ENCODE results near the gene TOPBP1. TPM values are rescaled to one million over a fixed set of nuclear protein-coding genes. Genes with fewer than 3 reads are reported as not detected.

The TOPBP1 gene
- total and polyA plus RNA-seq, 2 donors from 2014 or later = 4.8 to 15.2 TPM

DNA sequence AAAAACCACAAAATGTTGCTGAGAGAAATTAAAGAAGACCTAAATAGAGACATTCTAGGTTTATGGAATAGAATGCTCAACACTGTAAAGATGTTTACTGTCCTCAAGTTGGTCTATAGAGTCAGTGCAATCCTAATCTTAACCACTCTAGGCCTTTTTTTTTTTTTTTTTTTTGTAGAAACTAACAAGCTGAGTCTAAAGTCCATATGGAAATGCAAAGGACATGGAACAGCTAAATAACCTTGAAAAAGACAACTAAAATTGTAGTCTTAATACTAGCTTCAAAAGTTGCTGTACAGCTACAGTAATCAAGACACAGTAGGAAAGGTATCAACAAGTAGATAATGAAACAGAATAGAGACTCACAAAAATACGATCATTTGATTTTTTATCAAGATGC is 55.4 kb downstream of the TOPBP1 start:
- Histone ChIP-seq H3K27me3 (ENCODE audit: control insufficient read depth, insufficient read depth, low read length) (no peaks in the 10 kb centered on the region), H3K36me3 (ENCODE audit: control insufficient read depth in 2 of 3, insufficient read depth in 3 of 3, low read length in 3 of 3) (peaks cover 2 to 11% (median 8%) of the 10 kb centered on the region in 3 donors), H3K4me1 (ENCODE audit: control insufficient read depth in 2 of 3, insufficient read depth in 2 of 3, low read depth in 1 of 3, low read length in 3 of 3) (no peaks in the 10 kb centered on the region), H3K9me3 (ENCODE audit: control insufficient read depth in 2 of 3, insufficient read depth in 1 of 3, low read length in 3 of 3) (no peaks in the 10 kb centered on the region), H3K27ac (ENCODE audit: low read depth in 2 of 2, low read length in 2 of 2) (no peak overlapping the region), H3K4me3 (ENCODE audit: low read length in 3 of 3) (no peak overlapping the region), H3K9ac (ENCODE audit: low read length in 3 of 3) (no peak overlapping the region)
- intact Hi-C loops (cut with DNase I) = no loop called here
- TF ChIP-seq, protein P1, sequence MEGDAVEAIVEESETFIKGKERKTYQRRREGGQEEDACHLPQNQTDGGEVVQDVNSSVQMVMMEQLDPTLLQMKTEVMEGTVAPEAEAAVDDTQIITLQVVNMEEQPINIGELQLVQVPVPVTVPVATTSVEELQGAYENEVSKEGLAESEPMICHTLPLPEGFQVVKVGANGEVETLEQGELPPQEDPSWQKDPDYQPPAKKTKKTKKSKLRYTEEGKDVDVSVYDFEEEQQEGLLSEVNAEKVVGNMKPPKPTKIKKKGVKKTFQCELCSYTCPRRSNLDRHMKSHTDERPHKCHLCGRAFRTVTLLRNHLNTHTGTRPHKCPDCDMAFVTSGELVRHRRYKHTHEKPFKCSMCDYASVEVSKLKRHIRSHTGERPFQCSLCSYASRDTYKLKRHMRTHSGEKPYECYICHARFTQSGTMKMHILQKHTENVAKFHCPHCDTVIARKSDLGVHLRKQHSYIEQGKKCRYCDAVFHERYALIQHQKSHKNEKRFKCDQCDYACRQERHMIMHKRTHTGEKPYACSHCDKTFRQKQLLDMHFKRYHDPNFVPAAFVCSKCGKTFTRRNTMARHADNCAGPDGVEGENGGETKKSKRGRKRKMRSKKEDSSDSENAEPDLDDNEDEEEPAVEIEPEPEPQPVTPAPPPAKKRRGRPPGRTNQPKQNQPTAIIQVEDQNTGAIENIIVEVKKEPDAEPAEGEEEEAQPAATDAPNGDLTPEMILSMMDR (IDR thresholded peaks at IDR 0.05; ENCODE audit: borderline replicate concordance, extremely low read depth, insufficient read depth) = no peak
- FAIRE-seq (no peak), DNase-seq (no peak)

DNA sequence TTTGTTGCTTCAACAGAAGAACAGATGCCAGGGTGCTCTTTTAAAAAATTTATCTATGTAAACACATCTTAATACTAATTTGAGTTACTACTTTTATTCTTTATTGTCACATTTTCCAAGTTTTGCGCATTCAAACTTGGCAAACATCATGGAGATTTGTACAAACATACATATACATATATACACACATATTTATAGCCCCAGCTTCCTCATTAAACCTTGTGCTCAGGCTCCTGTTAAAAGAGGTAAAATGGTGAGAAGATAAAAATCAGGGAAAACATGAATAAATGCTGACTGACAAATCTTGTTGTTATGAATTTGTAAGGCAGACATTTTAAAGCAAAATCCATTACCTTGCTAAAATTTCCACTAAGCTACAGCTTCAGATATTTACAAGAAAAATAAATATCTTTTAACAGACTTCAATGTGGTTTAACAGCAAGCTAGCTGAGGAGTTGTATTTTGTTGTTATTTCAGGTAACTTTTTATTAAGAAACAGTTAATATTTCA is 61.1 kb downstream of the TOPBP1 start:
- no peak overlapping the region for H3K9ac ChIP-seq (ENCODE audit: low read length in 3 of 3)
- H3K27me3 ChIP-seq (ENCODE audit: control insufficient read depth, insufficient read depth, low read length) = no peaks in the 10 kb centered on the region
- H3K4me1 ChIP-seq (ENCODE audit: control insufficient read depth in 2 of 3, insufficient read depth in 2 of 3, low read depth in 1 of 3, low read length in 3 of 3) = no peaks in the 10 kb centered on the region
- no peak overlapping the region for H3K4me3 ChIP-seq (ENCODE audit: low read length in 3 of 3)
- FAIRE-seq = no peak
- H3K36me3 ChIP-seq (ENCODE audit: control insufficient read depth in 2 of 3, insufficient read depth in 3 of 3, low read length in 3 of 3) = no peaks in the 10 kb centered on the region
- no peak overlapping the region for H3K27ac ChIP-seq (ENCODE audit: low read depth in 2 of 2, low read length in 2 of 2)
- TF ChIP-seq, protein P1 (IDR thresholded peaks at IDR 0.05; ENCODE audit: borderline replicate concordance, extremely low read depth, insufficient read depth) = no peak
- no peak for DNase-seq
- intact Hi-C loops (cut with DNase I) = no loop called here
- no peaks in the 10 kb centered on the region for H3K9me3 ChIP-seq (ENCODE audit: control insufficient read depth in 2 of 3, insufficient read depth in 1 of 3, low read length in 3 of 3)

DNA sequence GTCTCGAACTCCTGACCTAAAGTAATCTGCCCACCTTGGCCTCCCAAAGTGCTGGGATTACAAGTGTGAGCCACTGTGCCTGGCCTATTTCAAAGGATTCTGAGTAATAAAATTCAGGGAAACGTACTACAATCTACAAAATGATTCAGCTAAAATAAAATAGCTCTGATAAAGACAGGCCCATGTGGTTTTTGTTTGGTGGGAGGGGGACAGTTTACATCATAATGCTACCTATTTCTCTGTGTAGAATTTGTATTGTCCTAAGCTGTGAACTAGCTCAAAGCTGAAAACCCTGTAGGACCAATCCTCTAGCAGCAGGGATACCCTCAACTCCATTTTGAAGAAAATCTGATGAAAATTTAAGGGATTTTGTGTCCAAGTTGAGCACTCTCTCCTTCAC is 62.5 kb downstream of the TOPBP1 start:
- intact Hi-C loops (cut with DNase I) = no loop called here
- no peak for DNase-seq
- Histone ChIP-seq H3K27me3 (ENCODE audit: control insufficient read depth, insufficient read depth, low read length) (no peaks in the 10 kb centered on the region), H3K4me1 (ENCODE audit: control insufficient read depth in 2 of 3, insufficient read depth in 2 of 3, low read depth in 1 of 3, low read length in 3 of 3) (no peaks in the 10 kb centered on the region), H3K9me3 (ENCODE audit: control insufficient read depth in 2 of 3, insufficient read depth in 1 of 3, low read length in 3 of 3) (no peaks in the 10 kb centered on the region), H3K4me3 (ENCODE audit: low read length in 3 of 3) (no peak overlapping the region), H3K9ac (ENCODE audit: low read length in 3 of 3) (no peak overlapping the region), H3K36me3 (ENCODE audit: control insufficient read depth in 2 of 3, insufficient read depth in 3 of 3, low read length in 3 of 3) (no peaks in the 10 kb centered on the region), H3K27ac (ENCODE audit: low read depth in 2 of 2, low read length in 2 of 2) (no peak overlapping the region)
- FAIRE-seq = no peak
- TF ChIP-seq, protein P1 (IDR thresholded peaks at IDR 0.05; ENCODE audit: borderline replicate concordance, extremely low read depth, insufficient read depth) = no peak

DNA sequence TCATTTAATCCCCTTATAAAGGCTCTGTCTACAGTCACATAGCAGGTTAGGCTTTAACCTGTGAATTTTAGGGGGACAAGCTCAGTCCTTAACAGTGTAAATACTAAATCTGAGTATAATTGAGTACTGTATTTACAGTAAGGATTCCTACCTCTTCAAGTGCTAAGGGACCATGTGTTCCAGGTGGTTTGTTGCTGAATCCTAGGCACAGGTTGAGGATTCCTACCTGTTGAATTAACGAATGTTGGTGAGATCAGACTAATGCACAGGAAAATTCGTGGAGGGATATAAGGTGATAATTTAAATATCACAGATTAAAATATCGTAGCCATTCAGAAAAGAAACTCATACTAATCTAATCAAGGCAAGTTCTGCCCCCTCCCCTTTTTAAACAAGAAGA is 63.3 kb downstream of the TOPBP1 start:
- no peaks in the 10 kb centered on the region for H3K36me3 ChIP-seq (ENCODE audit: control insufficient read depth in 2 of 3, insufficient read depth in 3 of 3, low read length in 3 of 3)
- H3K9ac ChIP-seq (ENCODE audit: low read length in 3 of 3) = no peak overlapping the region
- H3K4me1 ChIP-seq (ENCODE audit: control insufficient read depth in 2 of 3, insufficient read depth in 2 of 3, low read depth in 1 of 3, low read length in 3 of 3) = no peaks in the 10 kb centered on the region
- H3K27me3 ChIP-seq (ENCODE audit: control insufficient read depth, insufficient read depth, low read length) = no peaks in the 10 kb centered on the region
- TF ChIP-seq, protein P1 (IDR thresholded peaks at IDR 0.05; ENCODE audit: borderline replicate concordance, extremely low read depth, insufficient read depth) = no peak
- intact Hi-C loops (cut with DNase I) = no loop called here
- no peak for DNase-seq
- FAIRE-seq = no peak
- H3K9me3 ChIP-seq (ENCODE audit: control insufficient read depth in 2 of 3, insufficient read depth in 1 of 3, low read length in 3 of 3) = no peaks in the 10 kb centered on the region
- no peak overlapping the region for H3K4me3 ChIP-seq (ENCODE audit: low read length in 3 of 3)
- H3K27ac ChIP-seq (ENCODE audit: low read depth in 2 of 2, low read length in 2 of 2) = no peak overlapping the region
